Mesenchymal stem cell (in vitro differentiated cells and primary cell): ENCODE measurements around the gene PRDM7.

ENCODE experiments used
- DNase-seq: peaks from one replicate; pipeline ENCODE4 v3.0.0-alpha.2; 2013
- H2AFZ ChIP-seq: one replicate; pipeline ENCODE4 v1.6.1; 2013; ENCODE audit warnings: low read depth, mild to moderate bottlenecking, control low read depth, inconsistent platforms, low read length, moderate library complexity
- H2AK5ac ChIP-seq: 2 replicates; pipeline ENCODE4 v1.6.1; 2013; ENCODE audit warnings: low read length, moderate library complexity, mild to moderate bottlenecking, inconsistent platforms; ENCODE audit not compliant: severe bottlenecking
- H2BK120ac ChIP-seq: one replicate; pipeline ENCODE4 v1.6.1; 2013; ENCODE audit warnings: low read depth, mild to moderate bottlenecking, inconsistent platforms, low read length, moderate library complexity
- H2BK12ac ChIP-seq, 2 experiments: one replicate each; pipeline ENCODE4 v1.6.1; 2013; ENCODE audit warnings: inconsistent platforms in 2 of 2, low read length in 2 of 2, mild to moderate bottlenecking in 2 of 2, moderate library complexity in 2 of 2, control low read depth in 1 of 2
- H2BK15ac ChIP-seq: one replicate; pipeline ENCODE4 v1.6.1; 2013; ENCODE audit warnings: mild to moderate bottlenecking, low read depth, inconsistent platforms; ENCODE audit not compliant: poor library complexity, severe bottlenecking
- H2BK5ac ChIP-seq: 2 replicates; pipeline ENCODE4 v1.6.1; 2013; ENCODE audit warnings: low read depth, mild to moderate bottlenecking, low read length, control low read depth, inconsistent platforms; ENCODE audit not compliant: poor library complexity, severe bottlenecking
- H3K14ac ChIP-seq, 2 experiments: one replicate each; pipeline ENCODE4 v1.6.1; 2013; ENCODE audit warnings: inconsistent platforms in 2 of 2, low read length in 2 of 2, control low read depth in 1 of 2, mild to moderate bottlenecking in 1 of 2, moderate library complexity in 1 of 2
- H3K18ac ChIP-seq, 2 experiments: one replicate each; pipeline ENCODE4 v1.6.1; 2013; ENCODE audit warnings: inconsistent platforms in 2 of 2, low read length in 2 of 2, control low read depth in 1 of 2, low read depth in 1 of 2, mild to moderate bottlenecking in 1 of 2
- H3K23ac ChIP-seq, 2 experiments: one replicate each; pipeline ENCODE4 v1.6.1; 2013; ENCODE audit warnings: inconsistent platforms in 2 of 2, low read length in 2 of 2, mild to moderate bottlenecking in 2 of 2, moderate library complexity in 2 of 2, control low read depth in 1 of 2
- H3K27ac ChIP-seq: 2 replicates; pipeline ENCODE4 v1.5.1; 2013; ENCODE audit warnings: mild to moderate bottlenecking, moderate library complexity, low read length, control low read depth, inconsistent platforms; ENCODE audit not compliant: poor library complexity, severe bottlenecking
- H3K27me3 ChIP-seq, 2 experiments: 2 replicates each; pipeline versions ENCODE4 v1.6.1 to v1.7.0; 2013; ENCODE audit warnings: low read length in 2 of 2, mild to moderate bottlenecking in 2 of 2, moderate library complexity in 2 of 2, control low read depth in 1 of 2, inconsistent platforms in 1 of 2; ENCODE audit not compliant: control insufficient read depth in 1 of 2, insufficient read depth in 1 of 2
- H3K36me3 ChIP-seq, 2 experiments: 2 replicates each; pipeline versions ENCODE4 v1.6.1 to v1.7.0; 2013; ENCODE audit warnings: low read length in 2 of 2, control low read depth in 1 of 2, inconsistent platforms in 1 of 2, low read depth in 1 of 2, mild to moderate bottlenecking in 1 of 2; ENCODE audit not compliant: insufficient read depth in 2 of 2, control insufficient read depth in 1 of 2
- H3K4ac ChIP-seq, 2 experiments: one replicate each; pipeline ENCODE4 v1.6.1; 2013; ENCODE audit warnings: inconsistent platforms in 2 of 2, low read length in 2 of 2, mild to moderate bottlenecking in 2 of 2, moderate library complexity in 2 of 2, control low read depth in 1 of 2, low read depth in 1 of 2
- H3K4me1 ChIP-seq: 2 replicates; pipeline ENCODE4 v1.6.1; 2013; ENCODE audit warnings: low read depth, low read length, control low read depth; ENCODE audit not compliant: control insufficient read depth, insufficient read depth
- H3K4me2 ChIP-seq: 2 replicates; pipeline ENCODE4 v1.6.1; 2013; ENCODE audit warnings: low read length, mild to moderate bottlenecking, inconsistent platforms; ENCODE audit not compliant: poor library complexity, severe bottlenecking
- H3K4me3 ChIP-seq, 2 experiments: 2 replicates each; pipeline versions ENCODE4 v1.5.1 to v1.7.0; 2013; ENCODE audit warnings: low read length in 2 of 2, mild to moderate bottlenecking in 2 of 2, control low read depth in 1 of 2, low read depth in 1 of 2; ENCODE audit not compliant: insufficient read depth in 1 of 2
- H3K79me1 ChIP-seq: replicated peaks from 2 replicates; pipeline ENCODE4 v1.6.1; 2013; ENCODE audit warnings: mild to moderate bottlenecking, control low read depth, low read length, inconsistent platforms; ENCODE audit not compliant: poor library complexity, severe bottlenecking
- H3K9ac ChIP-seq: 2 replicates; pipeline ENCODE4 v1.7.0; 2013; ENCODE audit warnings: mild to moderate bottlenecking, low read length, moderate library complexity
- H3K9me3 ChIP-seq: 2 replicates; pipeline ENCODE4 v1.7.0; 2013; ENCODE audit warnings: mild to moderate bottlenecking, low read length; ENCODE audit not compliant: control insufficient read depth
- H4K8ac ChIP-seq: one replicate; pipeline ENCODE4 v1.6.1; 2013; ENCODE audit warnings: inconsistent platforms, mild to moderate bottlenecking, low read length, moderate library complexity
- H4K91ac ChIP-seq: one replicate; pipeline ENCODE4 v1.6.1; 2013; ENCODE audit warnings: mild to moderate bottlenecking, low read length, inconsistent platforms
- WGBS: methylation state at CpG from one replicate; pipeline ENCODE4 v1.1.7; 2013; ENCODE audit warnings: mixed read lengths; 5-methylcytosine and 5-hydroxymethylcytosine counted together

PRDM7 gene

DNA sequence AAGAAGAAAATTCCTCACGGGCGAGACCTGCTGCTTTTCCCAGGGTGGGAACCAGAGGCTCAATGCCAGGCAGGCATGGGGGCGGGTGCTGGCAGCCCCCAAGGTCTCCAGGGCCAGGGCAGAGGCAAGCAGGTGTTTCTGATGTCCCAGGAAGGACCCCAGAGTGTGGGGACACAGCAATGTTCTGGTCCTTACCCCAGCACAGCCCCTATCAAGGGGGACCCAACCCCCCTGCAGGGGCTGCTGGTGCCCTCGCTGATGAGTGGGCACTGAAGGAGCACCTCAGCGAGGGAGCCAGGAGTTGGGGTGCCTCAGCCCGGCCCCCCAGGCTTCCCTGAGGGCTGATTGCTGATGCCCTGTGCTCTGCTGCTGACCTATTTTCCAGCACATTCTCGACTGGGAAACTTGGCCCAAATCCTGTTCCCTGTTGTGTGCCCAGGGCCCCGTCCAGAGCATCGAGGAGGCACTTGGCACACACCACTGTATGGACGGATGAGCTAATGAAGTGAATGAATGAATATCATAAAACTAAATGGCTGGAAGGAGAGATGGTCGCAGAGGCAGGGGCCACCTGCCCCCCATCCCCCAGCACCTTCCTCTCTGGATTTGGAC is 60.7 kb downstream of the PRDM7 start:
- H3K36me3 ChIP-seq: peaks cover 0 to 7% of the 10 kb centered on the region in 2 experiments
- H3K23ac ChIP-seq: no peak overlapping the region
- H4K91ac ChIP-seq: no peak overlapping the region
- H3K4me3 ChIP-seq: no peak overlapping the region
- no peak overlapping the region for H3K27ac ChIP-seq
- H2BK120ac ChIP-seq: no peak overlapping the region
- no peak overlapping the region for H2BK15ac ChIP-seq
- no peaks in the 10 kb centered on the region for H3K9me3 ChIP-seq
- peaks cover 18% of the 10 kb centered on the region for H3K4me1 ChIP-seq
- H2AK5ac ChIP-seq: no peak overlapping the region
- no peak overlapping the region for H2BK5ac ChIP-seq
- H3K18ac ChIP-seq: no peak overlapping the region
- WGBS: 86% methylated on average over 11 of the region's 11 CpGs
- H3K9ac ChIP-seq: no peak overlapping the region
- H2BK12ac ChIP-seq: no peak overlapping the region
- H3K14ac ChIP-seq: no peak overlapping the region
- no peak overlapping the region for H2AFZ ChIP-seq
- H3K27me3 ChIP-seq: peaks cover 0 to 10% of the 10 kb centered on the region in 2 experiments
- peaks cover 6% of the 10 kb centered on the region for H3K79me1 ChIP-seq
- no peak overlapping the region for H3K4ac ChIP-seq
- no peak overlapping the region for H4K8ac ChIP-seq
- H3K4me2 ChIP-seq: no peak overlapping the region
- DNase-seq: no peak

DNA sequence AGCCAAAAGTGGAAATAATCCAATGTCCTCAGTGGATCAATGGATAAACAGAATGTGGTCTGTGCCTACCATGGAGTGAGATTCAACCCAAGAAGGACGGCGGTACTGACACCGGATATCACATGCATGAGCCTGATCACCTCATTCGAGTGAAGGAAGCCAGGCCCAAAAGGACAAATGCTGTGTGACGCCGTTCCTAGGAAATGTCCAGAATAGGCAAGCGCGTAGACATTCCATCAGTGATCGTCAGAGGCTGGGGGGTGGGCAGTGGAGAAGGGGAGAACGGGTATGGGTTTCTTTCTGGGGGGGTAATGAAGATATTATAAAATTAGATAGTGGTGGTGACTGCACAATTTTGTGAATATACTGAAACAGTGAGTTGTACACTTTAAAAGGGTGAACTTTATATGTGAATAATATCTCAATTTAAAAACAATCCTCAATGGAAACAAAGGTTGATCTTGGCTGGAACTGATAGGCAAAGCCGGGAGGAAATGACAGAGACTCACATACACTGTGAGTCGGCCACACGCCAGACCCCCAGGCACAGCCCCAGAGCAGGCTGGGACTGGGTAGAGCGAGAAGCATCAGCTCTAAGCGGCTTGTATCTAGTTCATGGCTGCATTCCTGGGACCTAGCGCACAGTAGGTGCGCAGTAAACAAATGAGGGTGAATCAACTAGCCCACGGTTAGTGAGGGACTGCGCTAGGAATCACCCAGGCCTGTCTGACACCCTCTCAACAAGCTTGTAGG is 61.4 kb downstream of the PRDM7 start:
- Histone ChIP-seq H3K4ac (no peak overlapping the region), H4K91ac (no peak overlapping the region), H3K4me3 (no peak overlapping the region), H3K9ac (no peak overlapping the region), H2BK5ac (no peak overlapping the region), H2BK120ac (no peak overlapping the region), H2AFZ (no peak overlapping the region), H3K9me3 (no peaks in the 10 kb centered on the region), H3K27ac (no peak overlapping the region), H3K4me1 (peaks cover 11% of the 10 kb centered on the region), H2BK12ac (no peak overlapping the region), H3K4me2 (no peak overlapping the region), H4K8ac (no peak overlapping the region), H3K27me3 (peaks cover 0 to 12% of the 10 kb centered on the region in 2 experiments), H3K14ac (no peak overlapping the region), H3K23ac (no peak overlapping the region), H3K79me1 (peaks cover 6% of the 10 kb centered on the region), H2AK5ac (no peak overlapping the region), H3K36me3 (peaks cover 0 to 12% of the 10 kb centered on the region in 2 experiments), H2BK15ac (no peak overlapping the region), H3K18ac (no peak overlapping the region)
- no peak for DNase-seq
- 88% methylated on average over 19 of the region's 19 CpGs for WGBS

DNA sequence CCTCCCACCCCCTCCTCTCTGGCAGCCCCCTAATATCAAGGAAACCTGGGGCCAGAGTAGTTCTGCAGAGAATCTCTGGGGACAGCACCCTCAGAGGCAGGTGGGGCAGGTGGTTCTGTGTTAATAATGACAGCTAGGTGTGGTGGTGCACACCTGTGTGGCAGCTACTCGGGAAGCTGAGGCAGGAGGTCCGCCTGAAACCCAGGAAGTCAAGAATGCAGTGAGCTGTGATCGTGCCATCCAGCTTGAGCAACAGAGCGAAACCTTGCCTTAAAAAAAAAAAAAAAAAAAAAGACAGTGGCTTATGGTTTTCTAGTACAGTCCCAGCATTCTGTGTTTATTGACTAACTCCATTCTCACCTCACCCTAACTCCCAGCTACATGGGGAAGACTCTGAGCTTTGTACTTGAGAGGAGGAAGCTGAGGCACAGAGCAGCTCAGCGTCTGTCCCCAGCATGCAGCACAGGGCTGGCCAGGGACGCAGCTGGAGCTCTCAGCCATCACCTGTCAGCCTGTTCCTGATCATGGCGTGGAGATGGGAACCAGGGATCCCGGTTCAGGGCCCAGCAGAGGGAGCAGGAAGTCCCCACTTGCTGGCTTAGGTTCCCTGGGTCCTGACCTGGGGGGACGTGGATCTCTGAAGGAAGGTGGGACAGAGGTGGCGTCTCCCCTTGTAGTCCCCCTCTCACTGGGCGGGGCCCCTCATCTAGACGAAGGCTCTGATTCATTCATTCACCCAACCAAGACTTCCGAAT is 64.0 kb downstream of the PRDM7 start:
- H4K8ac ChIP-seq: no peak overlapping the region
- H3K23ac ChIP-seq: no peak overlapping the region
- no peak overlapping the region for H2AK5ac ChIP-seq
- H4K91ac ChIP-seq: no peak overlapping the region
- no peak overlapping the region for H2BK5ac ChIP-seq
- peaks cover 0 to 14% of the 10 kb centered on the region in 2 experiments for H3K27me3 ChIP-seq
- H3K4ac ChIP-seq: no peak overlapping the region
- no peak overlapping the region for H3K18ac ChIP-seq
- DNase-seq: no peak
- H3K9me3 ChIP-seq: no peaks in the 10 kb centered on the region
- H2AFZ ChIP-seq: no peak overlapping the region
- H3K9ac ChIP-seq: no peak overlapping the region
- H3K14ac ChIP-seq: no peak overlapping the region
- H3K4me1 ChIP-seq: peaks cover 2% of the 10 kb centered on the region
- peaks cover 0 to 12% of the 10 kb centered on the region in 2 experiments for H3K36me3 ChIP-seq
- peaks cover 6% of the 10 kb centered on the region for H3K79me1 ChIP-seq
- no peak overlapping the region for H2BK12ac ChIP-seq
- 66% methylated on average over 9 of the region's 13 CpGs for WGBS
- H3K4me2 ChIP-seq: no peak overlapping the region
- H3K4me3 ChIP-seq: no peak overlapping the region
- H3K27ac ChIP-seq: no peak overlapping the region
- no peak overlapping the region for H2BK15ac ChIP-seq
- H2BK120ac ChIP-seq: no peak overlapping the region

DNA sequence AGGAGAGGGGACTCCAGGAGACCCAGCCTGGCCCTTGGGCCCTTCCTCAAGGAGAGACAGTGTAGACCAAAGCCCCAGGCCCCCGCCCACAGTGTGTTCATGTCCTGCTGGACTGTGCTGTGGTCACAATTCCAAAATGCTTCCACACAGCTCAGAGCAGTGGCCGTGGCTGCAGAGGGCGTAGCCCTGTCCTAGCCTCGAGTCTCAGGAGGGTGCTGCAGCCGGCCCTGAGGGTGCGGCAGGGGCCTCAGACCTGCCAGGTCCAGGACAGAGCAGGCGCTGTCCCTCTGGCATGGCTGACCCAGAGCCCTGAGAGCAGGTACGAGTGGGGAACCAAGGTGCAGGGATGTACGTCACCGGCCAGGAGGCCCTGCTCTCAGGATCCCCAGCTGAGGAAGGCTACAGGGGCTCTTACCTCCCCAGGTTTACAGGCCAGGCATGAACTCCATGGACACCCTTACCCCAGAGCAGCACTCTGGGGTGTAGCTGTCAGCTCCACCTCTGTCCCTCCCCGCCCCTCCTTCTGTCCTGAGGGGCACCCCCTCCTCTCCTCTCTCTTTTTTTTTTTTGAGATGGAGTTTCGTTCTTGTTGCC is 65.1 kb downstream of the PRDM7 start:
- Histone ChIP-seq H2BK15ac (no peak overlapping the region), H3K27ac (no peak overlapping the region), H2AK5ac (no peak overlapping the region), H2BK120ac (no peak overlapping the region), H2BK5ac (no peak overlapping the region), H2BK12ac (no peak overlapping the region), H3K4me1 (peaks cover 2% of the 10 kb centered on the region), H3K9ac (no peak overlapping the region), H3K4me2 (no peak overlapping the region), H3K27me3 (peaks cover 0 to 14% of the 10 kb centered on the region in 2 experiments), H4K8ac (peak overlapping the region; percentile 19), H3K14ac (no peak overlapping the region), H4K91ac (no peak overlapping the region), H3K36me3 (peaks cover 0 to 16% of the 10 kb centered on the region in 2 experiments), H3K4ac (no peak overlapping the region), H2AFZ (no peak overlapping the region), H3K23ac (no peak overlapping the region), H3K4me3 (no peak overlapping the region), H3K79me1 (peaks cover 6% of the 10 kb centered on the region), H3K9me3 (no peaks in the 10 kb centered on the region), H3K18ac (no peak overlapping the region)
- 86% methylated on average over 12 of the region's 12 CpGs for WGBS
- no peak for DNase-seq
